ENCODE data around the gene EDN3.

DNA sequence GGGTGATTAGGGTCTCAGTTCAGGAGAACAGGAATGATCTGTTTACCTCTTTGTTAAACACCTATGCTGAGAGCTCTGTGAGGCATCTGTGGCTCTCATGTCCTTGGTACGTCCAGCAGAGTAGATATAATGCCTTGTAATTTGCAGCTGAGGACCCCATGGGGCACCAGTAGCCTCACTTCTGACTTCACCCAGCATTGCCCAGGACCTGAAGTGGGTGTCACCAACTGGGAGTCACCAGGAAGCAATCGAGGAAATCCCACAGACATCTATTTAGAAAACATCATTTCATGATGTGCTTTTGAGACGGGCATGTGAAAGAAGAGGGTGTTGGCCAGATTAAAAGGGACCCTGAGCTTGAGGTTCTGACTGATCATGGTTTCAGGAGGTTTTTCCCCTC, 8.8 kb downstream of the EDN3 start:
- TF ChIP-seq, protein P1, sequence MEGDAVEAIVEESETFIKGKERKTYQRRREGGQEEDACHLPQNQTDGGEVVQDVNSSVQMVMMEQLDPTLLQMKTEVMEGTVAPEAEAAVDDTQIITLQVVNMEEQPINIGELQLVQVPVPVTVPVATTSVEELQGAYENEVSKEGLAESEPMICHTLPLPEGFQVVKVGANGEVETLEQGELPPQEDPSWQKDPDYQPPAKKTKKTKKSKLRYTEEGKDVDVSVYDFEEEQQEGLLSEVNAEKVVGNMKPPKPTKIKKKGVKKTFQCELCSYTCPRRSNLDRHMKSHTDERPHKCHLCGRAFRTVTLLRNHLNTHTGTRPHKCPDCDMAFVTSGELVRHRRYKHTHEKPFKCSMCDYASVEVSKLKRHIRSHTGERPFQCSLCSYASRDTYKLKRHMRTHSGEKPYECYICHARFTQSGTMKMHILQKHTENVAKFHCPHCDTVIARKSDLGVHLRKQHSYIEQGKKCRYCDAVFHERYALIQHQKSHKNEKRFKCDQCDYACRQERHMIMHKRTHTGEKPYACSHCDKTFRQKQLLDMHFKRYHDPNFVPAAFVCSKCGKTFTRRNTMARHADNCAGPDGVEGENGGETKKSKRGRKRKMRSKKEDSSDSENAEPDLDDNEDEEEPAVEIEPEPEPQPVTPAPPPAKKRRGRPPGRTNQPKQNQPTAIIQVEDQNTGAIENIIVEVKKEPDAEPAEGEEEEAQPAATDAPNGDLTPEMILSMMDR (conservative IDR thresholded peaks at IDR 0.05 in 1 of 2, IDR thresholded peaks at IDR 0.05 in 1 of 2; ENCODE audit: low read depth in 1 of 2, low read length in 2 of 2) = no peak
- TF ChIP-seq EZH2 (IDR thresholded peaks at IDR 0.05; ENCODE audit: low read length, missing control alignments) = no peak

Data from fibroblast of lung (primary cell).